Measurements from ENCODE around the gene TULP4.
"Not testable (repeated sequence)": the region's sequence is repeated elsewhere in the genome, so short reads cannot be mapped to it uniquely, and the experiment has no call there.

TULP4 gene

DNA sequence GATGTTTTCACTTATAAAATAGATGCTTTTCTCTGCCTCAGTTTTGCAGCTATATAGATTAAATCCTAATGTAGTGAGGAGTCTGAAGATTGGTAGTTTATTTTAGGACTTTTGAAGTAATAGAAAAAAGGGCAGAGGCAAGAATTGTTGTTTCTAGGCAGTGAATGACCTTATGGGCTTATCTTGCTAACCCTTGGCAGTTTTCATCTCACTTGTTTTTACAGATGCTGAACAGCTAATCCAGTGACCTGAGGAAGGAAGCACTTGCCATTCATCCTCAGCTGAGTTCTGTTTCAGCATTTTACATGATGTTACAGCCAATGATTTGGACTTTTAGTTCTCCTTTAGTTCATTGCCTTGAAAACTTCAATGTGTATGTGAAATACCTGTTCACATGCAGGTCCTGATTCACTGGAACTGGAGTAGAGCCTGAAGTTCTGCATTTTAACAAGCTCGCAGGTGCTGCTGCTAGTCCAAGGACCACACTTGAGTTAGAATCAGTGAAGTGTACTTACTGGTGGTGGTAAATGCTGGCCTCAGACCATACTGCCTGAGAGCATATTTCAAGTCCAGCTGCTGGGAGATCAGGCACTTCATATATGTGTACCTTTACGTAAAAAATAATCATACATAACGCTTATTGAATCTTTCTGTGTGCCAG, 86.9 kb downstream of the TULP4 start:
- H3K4me3 ChIP-seq (ENCODE audit: low read length): no peak overlapping the region
- H3K27ac ChIP-seq (ENCODE audit: low read length): no peak overlapping the region
- H3K9ac ChIP-seq (ENCODE audit: low read length): no peak overlapping the region
- no peaks in the 10 kb centered on the region for H3K27me3 ChIP-seq (ENCODE audit: control insufficient read depth, insufficient read depth, low read length)
- no peaks in the 10 kb centered on the region for H3K36me3 ChIP-seq (ENCODE audit: control insufficient read depth, low read depth, low read length)
- no peaks in the 10 kb centered on the region for H3K9me3 ChIP-seq (ENCODE audit: control insufficient read depth, low read depth, low read length)
- H3K4me1 ChIP-seq (ENCODE audit: control insufficient read depth, low read depth, low read length): no peaks in the 10 kb centered on the region

DNA sequence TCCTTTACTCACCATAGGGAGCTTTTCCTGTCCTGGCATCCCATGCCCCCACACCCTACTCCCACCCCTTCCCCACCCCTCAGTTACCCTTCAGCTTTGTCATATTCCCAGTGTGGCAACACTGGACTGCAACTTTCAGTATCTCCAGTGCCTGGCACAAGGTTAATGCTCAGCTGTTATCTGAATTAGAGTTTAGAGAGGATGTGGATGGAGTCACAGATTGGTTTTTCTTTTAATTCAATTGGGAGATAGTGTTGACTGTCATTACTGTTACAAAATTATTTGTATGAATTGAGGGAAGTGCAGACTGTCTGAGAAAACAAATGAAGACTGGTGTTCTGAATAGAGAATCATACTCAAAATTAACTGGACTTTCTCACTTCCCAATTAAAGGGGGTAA, 89.9 kb downstream of the TULP4 start:
- H3K4me1 ChIP-seq (ENCODE audit: control insufficient read depth, low read depth, low read length): no peaks in the 10 kb centered on the region
- no peaks in the 10 kb centered on the region for H3K27me3 ChIP-seq (ENCODE audit: control insufficient read depth, insufficient read depth, low read length)
- H3K36me3 ChIP-seq (ENCODE audit: control insufficient read depth, low read depth, low read length): no peaks in the 10 kb centered on the region
- H3K9me3 ChIP-seq (ENCODE audit: control insufficient read depth, low read depth, low read length): no peaks in the 10 kb centered on the region
- H3K4me3 ChIP-seq (ENCODE audit: low read length): no peak overlapping the region
- H3K27ac ChIP-seq (ENCODE audit: low read length): no peak overlapping the region
- H3K9ac ChIP-seq (ENCODE audit: low read length): no peak overlapping the region

GRCh38 chr6:158405321-158405831, 93.1 kb downstream of the TULP4 start:
- H3K9ac ChIP-seq (ENCODE audit: low read length); H3K4me1 ChIP-seq (ENCODE audit: control insufficient read depth, low read depth, low read length); H3K27ac ChIP-seq (ENCODE audit: low read length); H3K27me3 ChIP-seq (ENCODE audit: control insufficient read depth, insufficient read depth, low read length); H3K9me3 ChIP-seq (ENCODE audit: control insufficient read depth, low read depth, low read length); H3K4me3 ChIP-seq (ENCODE audit: low read length); H3K36me3 ChIP-seq (ENCODE audit: control insufficient read depth, low read depth, low read length): not testable (repeated sequence)

- H3K9me3 ChIP-seq (ENCODE audit: control insufficient read depth, low read depth, low read length): no peaks in the 10 kb centered on the region
- no peak overlapping the region for H3K9ac ChIP-seq (ENCODE audit: low read length)
- no peaks in the 10 kb centered on the region for H3K27me3 ChIP-seq (ENCODE audit: control insufficient read depth, insufficient read depth, low read length)
- peaks cover 7% of the 10 kb centered on the region for H3K4me1 ChIP-seq (ENCODE audit: control insufficient read depth, low read depth, low read length)
- H3K36me3 ChIP-seq (ENCODE audit: control insufficient read depth, low read depth, low read length): no peaks in the 10 kb centered on the region
- H3K4me3 ChIP-seq (ENCODE audit: low read length): no peak overlapping the region
- H3K27ac ChIP-seq (ENCODE audit: low read length): no peak overlapping the region
Measured at GRCh38 chr6:158405933-158406332, 93.7 kb downstream of the TULP4 start.

- Histone ChIP-seq H3K9me3 (ENCODE audit: control insufficient read depth, low read depth, low read length) (no peaks in the 10 kb centered on the region), H3K36me3 (ENCODE audit: control insufficient read depth, low read depth, low read length) (no peaks in the 10 kb centered on the region), H3K27ac (ENCODE audit: low read length) (no peak overlapping the region), H3K4me3 (ENCODE audit: low read length) (no peak overlapping the region), H3K9ac (ENCODE audit: low read length) (no peak overlapping the region), H3K4me1 (ENCODE audit: control insufficient read depth, low read depth, low read length) (peaks cover 7% of the 10 kb centered on the region), H3K27me3 (ENCODE audit: control insufficient read depth, insufficient read depth, low read length) (no peaks in the 10 kb centered on the region)
Measured at GRCh38 chr6:158406736-158407135, 94.5 kb downstream of the TULP4 start.

DNA sequence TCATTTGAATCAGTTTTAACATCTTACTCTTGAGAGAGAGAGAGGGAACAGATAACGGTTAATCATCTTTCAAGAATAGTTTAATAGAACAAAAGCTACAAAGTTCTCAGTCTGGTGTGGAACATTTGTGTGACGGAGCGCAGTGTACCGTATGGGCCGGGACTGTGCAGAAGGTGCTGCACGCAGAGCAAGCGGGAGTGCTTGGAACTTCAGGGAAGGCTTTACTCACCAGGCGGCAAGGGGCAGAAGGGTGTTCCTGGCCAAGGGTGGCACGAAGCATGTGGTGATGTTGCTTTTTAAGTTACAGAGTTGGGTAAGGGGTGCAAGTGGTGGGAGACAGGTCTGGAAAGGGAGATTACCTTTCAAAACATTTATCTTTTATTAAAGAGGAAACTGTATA, 95.7 kb downstream of the TULP4 start:
- Histone ChIP-seq H3K4me3 (ENCODE audit: low read length) (no peak overlapping the region), H3K4me1 (ENCODE audit: control insufficient read depth, low read depth, low read length) (peaks cover 7% of the 10 kb centered on the region), H3K27ac (ENCODE audit: low read length) (no peak overlapping the region), H3K36me3 (ENCODE audit: control insufficient read depth, low read depth, low read length) (no peaks in the 10 kb centered on the region), H3K9me3 (ENCODE audit: control insufficient read depth, low read depth, low read length) (no peaks in the 10 kb centered on the region), H3K9ac (ENCODE audit: low read length) (no peak overlapping the region), H3K27me3 (ENCODE audit: control insufficient read depth, insufficient read depth, low read length) (no peaks in the 10 kb centered on the region)

- Histone ChIP-seq H3K4me1 (ENCODE audit: control insufficient read depth, low read depth, low read length) (peaks cover 7% of the 10 kb centered on the region), H3K27ac (ENCODE audit: low read length) (no peak overlapping the region), H3K36me3 (ENCODE audit: control insufficient read depth, low read depth, low read length) (no peaks in the 10 kb centered on the region), H3K27me3 (ENCODE audit: control insufficient read depth, insufficient read depth, low read length) (no peaks in the 10 kb centered on the region), H3K4me3 (ENCODE audit: low read length) (no peak overlapping the region), H3K9me3 (ENCODE audit: control insufficient read depth, low read depth, low read length) (no peaks in the 10 kb centered on the region), H3K9ac (ENCODE audit: low read length) (no peak overlapping the region)
Measured at GRCh38 chr6:158408552-158409130, 96.4 kb downstream of the TULP4 start.

DNA sequence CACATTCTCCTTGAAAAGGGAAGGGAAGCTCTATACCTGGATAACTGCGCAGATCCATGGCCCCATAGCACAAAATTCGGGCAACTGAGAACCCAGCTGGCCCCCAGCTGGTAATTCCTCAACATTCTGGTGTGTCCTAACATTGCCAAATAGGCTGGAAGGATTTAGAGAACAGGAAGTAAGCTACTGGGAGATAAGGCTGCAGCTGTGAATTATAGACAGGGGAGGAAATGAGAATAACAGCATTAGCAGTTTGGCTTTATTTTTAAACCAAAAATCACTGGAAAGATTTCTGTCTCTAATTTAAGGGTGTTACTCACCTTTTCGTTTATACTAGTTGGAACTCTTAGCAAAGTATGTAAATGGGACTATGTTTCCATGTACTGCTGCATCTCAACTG, 97.2 kb downstream of the TULP4 start:
- Histone ChIP-seq H3K9ac (ENCODE audit: low read length) (no peak overlapping the region), H3K27me3 (ENCODE audit: control insufficient read depth, insufficient read depth, low read length) (no peaks in the 10 kb centered on the region), H3K9me3 (ENCODE audit: control insufficient read depth, low read depth, low read length) (no peaks in the 10 kb centered on the region), H3K36me3 (ENCODE audit: control insufficient read depth, low read depth, low read length) (no peaks in the 10 kb centered on the region), H3K4me1 (ENCODE audit: control insufficient read depth, low read depth, low read length) (peaks cover 7% of the 10 kb centered on the region), H3K4me3 (ENCODE audit: low read length) (no peak overlapping the region), H3K27ac (ENCODE audit: low read length) (no peak overlapping the region)

DNA sequence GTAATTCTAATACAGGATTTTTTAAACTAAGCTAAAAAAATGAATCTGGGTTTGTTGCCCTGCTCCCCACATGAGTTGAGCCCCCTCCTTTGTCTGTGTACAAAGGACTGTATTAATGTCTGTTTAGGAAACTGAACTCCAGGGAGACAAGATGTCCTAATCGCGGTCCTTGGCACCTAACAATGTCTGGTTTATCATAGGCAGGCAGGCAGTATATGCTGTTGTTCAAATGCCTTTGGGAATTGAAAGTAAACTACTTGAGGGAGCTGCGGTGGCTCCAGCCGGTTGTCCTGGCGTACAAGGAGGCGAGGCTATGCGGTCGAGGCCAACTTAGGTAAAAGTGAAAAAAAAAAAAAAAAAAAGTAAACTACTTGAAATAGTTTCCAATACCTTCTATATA, 98.5 kb downstream of the TULP4 start:
- Histone ChIP-seq H3K36me3 (ENCODE audit: control insufficient read depth, low read depth, low read length) (peaks cover 5% of the 10 kb centered on the region), H3K27ac (ENCODE audit: low read length) (no peak overlapping the region), H3K27me3 (ENCODE audit: control insufficient read depth, insufficient read depth, low read length) (no peaks in the 10 kb centered on the region), H3K9me3 (ENCODE audit: control insufficient read depth, low read depth, low read length) (no peaks in the 10 kb centered on the region), H3K4me1 (ENCODE audit: control insufficient read depth, low read depth, low read length) (peaks cover 7% of the 10 kb centered on the region), H3K4me3 (ENCODE audit: low read length) (no peak overlapping the region), H3K9ac (ENCODE audit: low read length) (no peak overlapping the region)

- no peak overlapping the region for H3K27ac ChIP-seq (ENCODE audit: low read length)
- H3K27me3 ChIP-seq (ENCODE audit: control insufficient read depth, insufficient read depth, low read length): no peaks in the 10 kb centered on the region
- peaks cover 5% of the 10 kb centered on the region for H3K36me3 ChIP-seq (ENCODE audit: control insufficient read depth, low read depth, low read length)
- H3K4me1 ChIP-seq (ENCODE audit: control insufficient read depth, low read depth, low read length): peaks cover 7% of the 10 kb centered on the region
- no peak overlapping the region for H3K4me3 ChIP-seq (ENCODE audit: low read length)
- no peaks in the 10 kb centered on the region for H3K9me3 ChIP-seq (ENCODE audit: control insufficient read depth, low read depth, low read length)
- H3K9ac ChIP-seq (ENCODE audit: low read length): no peak overlapping the region
Measured at GRCh38 chr6:158411998-158412397, 99.7 kb downstream of the TULP4 start.

DNA sequence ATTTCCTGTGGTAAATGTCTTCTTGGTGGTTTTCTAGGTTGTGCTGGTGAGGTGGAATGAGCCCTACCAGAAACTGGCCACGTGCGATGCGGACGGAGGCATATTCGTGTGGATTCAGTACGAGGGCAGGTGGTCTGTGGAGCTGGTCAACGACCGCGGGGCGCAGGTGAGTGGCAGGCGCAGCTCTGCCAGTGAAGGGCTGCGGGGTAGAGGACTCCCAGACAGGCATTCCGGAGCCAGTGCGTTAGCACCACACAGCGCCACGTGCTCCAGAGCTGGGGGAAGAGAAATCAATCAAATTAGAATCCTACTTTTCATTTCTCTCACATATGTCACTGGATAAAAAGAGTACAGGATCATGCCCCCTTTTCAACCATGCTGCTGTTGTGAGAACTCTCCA, 100.8 kb downstream of the TULP4 start:
- Histone ChIP-seq H3K4me3 (ENCODE audit: low read length) (no peak overlapping the region), H3K36me3 (ENCODE audit: control insufficient read depth, low read depth, low read length) (peaks cover 5% of the 10 kb centered on the region), H3K27me3 (ENCODE audit: control insufficient read depth, insufficient read depth, low read length) (no peaks in the 10 kb centered on the region), H3K9ac (ENCODE audit: low read length) (no peak overlapping the region), H3K4me1 (ENCODE audit: control insufficient read depth, low read depth, low read length) (peaks cover 7% of the 10 kb centered on the region), H3K27ac (ENCODE audit: low read length) (no peak overlapping the region), H3K9me3 (ENCODE audit: control insufficient read depth, low read depth, low read length) (no peaks in the 10 kb centered on the region)

Measured in iPS-18a (cell line).